ENCODE results near the gene FOS. TPM values are rescaled to one million over a fixed set of nuclear protein-coding genes. Genes with fewer than 3 reads are reported as not detected.

FOS gene
- total and polyA plus RNA-seq, 2 of the 8 experiments (the other 6 are each of a cell fraction or from before 2014, with no cell fraction given) = 50.2 to 51.8 TPM

DNA sequence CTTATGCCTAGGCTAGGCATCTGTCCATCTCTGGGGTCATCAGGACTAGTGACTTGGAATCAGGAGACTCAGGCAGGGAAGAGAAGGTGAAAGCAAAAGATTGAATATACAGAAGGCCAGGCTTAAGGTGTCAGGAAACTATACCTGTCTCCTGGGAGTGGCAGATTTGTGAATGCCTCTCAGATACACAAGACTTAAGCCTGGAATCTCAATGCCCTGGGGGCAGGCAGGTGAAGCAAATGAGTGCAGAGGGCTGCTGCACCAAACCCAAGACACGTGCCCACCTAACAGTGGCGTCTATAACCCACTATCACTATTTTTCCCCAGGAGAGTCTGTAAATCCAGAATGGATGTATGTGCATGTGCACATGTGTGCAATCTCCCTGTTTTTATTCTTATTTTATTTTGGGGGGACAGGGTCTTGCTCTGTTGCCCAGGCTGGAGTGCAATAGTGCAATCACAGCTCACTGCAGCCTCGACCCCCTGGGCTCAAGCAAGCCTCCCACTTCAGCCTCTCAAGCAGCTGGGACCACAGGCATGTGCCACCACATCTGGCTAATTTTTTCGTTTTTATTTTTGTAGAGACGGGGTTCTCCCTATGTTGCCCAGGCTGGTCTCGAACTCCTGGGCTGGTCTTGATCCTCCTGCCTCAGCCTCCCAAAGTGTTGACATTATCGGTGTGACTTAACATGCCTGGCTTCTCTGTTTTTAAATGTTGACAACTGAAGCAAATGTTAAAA is 31.9 kb upstream of the FOS start:
- Histone ChIP-seq H3K36me3 (ENCODE audit: control insufficient read depth in 2 of 4, insufficient read depth in 4 of 4, low read length in 3 of 4) (no peaks in the 10 kb centered on the region), H3K27ac (ENCODE audit: low read depth, low read length) (no peak overlapping the region), H4K5ac (ENCODE audit: insufficient read length, low read depth, low read length) (no peak overlapping the region), H3K4me1 (replicated peaks in 1 of 4; ENCODE audit: control insufficient read depth in 3 of 4, insufficient read depth in 4 of 4, low read length in 3 of 4) (peaks cover 2 to 8% (median 4%) of the 10 kb centered on the region in 4 experiments; a peak in 3 of 7 replicates), H2BK120ac (replicated peaks; ENCODE audit: low read depth, low read length) (no peak overlapping the region), H3K4ac (replicated peaks; ENCODE audit: insufficient read length, low read depth, low read length) (no peak overlapping the region), H3K14ac (ENCODE audit: insufficient read length) (no peak overlapping the region), H3K4me3 (ENCODE audit: extremely low read depth in 1 of 4, insufficient read depth in 2 of 4, low read depth in 3 of 4, low read length in 4 of 4) (no peak overlapping the region), H3K79me2 (ENCODE audit: control insufficient read depth in 1 of 2, insufficient read depth in 2 of 2, low read length in 2 of 2) (no peaks in the 10 kb centered on the region), H3K79me1 (ENCODE audit: low read depth, low read length) (no peaks in the 10 kb centered on the region), H4K20me1 (replicated peaks in 1 of 2; ENCODE audit: control insufficient read depth in 1 of 2, insufficient read depth in 2 of 2, low read length in 2 of 2) (no peaks in the 10 kb centered on the region), H2AK5ac (ENCODE audit: low read depth, low read length) (no peak overlapping the region), H3K4me2 (ENCODE audit: insufficient read depth in 1 of 2, low read depth in 2 of 2, low read length in 2 of 2) (no peak overlapping the region), H2BK12ac (ENCODE audit: low read depth, low read length) (no peak overlapping the region), H2BK15ac (ENCODE audit: low read length) (no peak overlapping the region), H4K91ac (replicated peaks; ENCODE audit: insufficient read length, low read length) (no peak overlapping the region), H4K8ac (ENCODE audit: extremely low read depth, insufficient read depth, low read length) (no peak overlapping the region), H2BK20ac (ENCODE audit: low read length) (no peak overlapping the region), H2BK5ac (ENCODE audit: low read depth, low read length) (no peak overlapping the region), H3K23ac (ENCODE audit: insufficient read length) (no peak overlapping the region), H3K56ac (replicated peaks; ENCODE audit: insufficient read length, low read depth, low read length) (no peak overlapping the region), H3K9me3 (ENCODE audit: insufficient read depth in 2 of 2, low read depth in 1 of 2, low read length in 1 of 2) (no peaks in the 10 kb centered on the region), H2AFZ (ENCODE audit: low read length) (no peak overlapping the region), H3K27me3 (replicated peaks in 1 of 4; ENCODE audit: control insufficient read depth in 3 of 4, extremely low read depth in 1 of 4, insufficient read depth in 3 of 4, low read length in 3 of 4) (no peaks in the 10 kb centered on the region), H3K9ac (replicated peaks in 1 of 4; ENCODE audit: extremely low read depth in 1 of 4, low read depth in 3 of 4, low read length in 3 of 4) (no peak overlapping the region), H3K18ac (ENCODE audit: extremely low read depth, low read length) (no peak overlapping the region), H3K23me2 (ENCODE audit: low read depth, low read length) (no peaks in the 10 kb centered on the region)
- ChIA-PET POLR2A (ENCODE audit: partially characterized antibody) (interaction anchor here (1.0 to 4.5 kb wide), 5 partner anchors 12 to 36 kb away, joined by 3 to 23 read pairs (median 5); no protein-coding TSS in a partner anchor), CTCF (ENCODE audit: partially characterized antibody) (interaction anchor here (0.6 to 1.3 kb wide), 3 partner anchors 9 to 47 kb away, joined by 3 to 4 read pairs (median 4); no protein-coding TSS in a partner anchor)
- DNase-seq (ENCODE audit: low read depth in 1 of 2, low spot score in 2 of 2) = no peak
- FAIRE-seq = no peak
- 87% methylated on average over 7 of the region's 7 CpGs; no CpG with 5 or more reads in 1 of the 2 experiments for whole genome bisulfite sequencing, 2 experiments (ENCODE audit: extremely low coverage in 1 of 2, insufficient coverage in 1 of 2, insufficient read length in 1 of 2, insufficient replicate concordance in 2 of 2, low coverage in 1 of 2, low lambda C conversion rate in 2 of 2, missing lambda C conversion rate in 1 of 2)
- TF ChIP-seq GTF2F1 (IDR thresholded peaks at IDR 0.05; ENCODE audit: borderline replicate concordance, low read depth, low read length) = no peak
- TF ChIP-seq MAX (IDR thresholded peaks at IDR 0.05) = no peak
- no peak for TF ChIP-seq HDAC6 (IDR thresholded peaks at IDR 0.05; ENCODE audit: low read depth, low read length)
- no peak for TF ChIP-seq KDM1A (IDR thresholded peaks at IDR 0.05; ENCODE audit: borderline replicate concordance, low read length)
- TF ChIP-seq TAF1 (IDR thresholded peaks at IDR 0.05; ENCODE audit: low read depth, low read length) = no peak
- no peak for TF ChIP-seq USF2 (IDR thresholded peaks at IDR 0.05; ENCODE audit: low read length)
- no peak for TF ChIP-seq ASH2L (IDR thresholded peaks at IDR 0.05; ENCODE audit: low read length)
- no peak for TF ChIP-seq SIRT6 (IDR thresholded peaks at IDR 0.05; ENCODE audit: low read length)
- no peak for TF ChIP-seq FOSL1 (IDR thresholded peaks at IDR 0.05; ENCODE audit: insufficient read depth, low read depth, low read length)
- no peak for TF ChIP-seq SIN3A (conservative IDR thresholded peaks at IDR 0.05 in 1 of 2, IDR thresholded peaks at IDR 0.05 in 1 of 2; ENCODE audit: low read depth in 1 of 2, low read length in 2 of 2)
- TF ChIP-seq CBX8 (IDR thresholded peaks at IDR 0.05; ENCODE audit: borderline replicate concordance, low read depth, low read length) = no peak
- TF ChIP-seq POLR2A (IDR thresholded peaks at IDR 0.05; ENCODE audit: control extremely low read depth in 1 of 2, low read depth in 2 of 2, low read length in 2 of 2) = no peak
